Measurements from ENCODE around the gene SEC22A.

- TF ChIP-seq NFIC (IDR thresholded peaks at IDR 0.05): no peak
- no peak for TF ChIP-seq EP300 (IDR thresholded peaks at IDR 0.05; ENCODE audit: borderline replicate concordance)
- TF ChIP-seq CREB1 (IDR thresholded peaks at IDR 0.05; ENCODE audit: low read depth): no peak
- TF ChIP-seq ZBTB7A (IDR thresholded peaks at IDR 0.05; ENCODE audit: low read depth): no peak
- TF ChIP-seq USF1 (IDR thresholded peaks at IDR 0.05): no peak
- TF ChIP-seq TCF12 (IDR thresholded peaks at IDR 0.05; ENCODE audit: low read depth): no peak
- TF ChIP-seq RAD21 (IDR thresholded peaks at IDR 0.05; ENCODE audit: low read depth): no peak
- no peak for TF ChIP-seq CEBPB (IDR thresholded peaks at IDR 0.05)
- no peak for TF ChIP-seq EGR1 (IDR thresholded peaks at IDR 0.05)
- TF ChIP-seq, protein P1, sequence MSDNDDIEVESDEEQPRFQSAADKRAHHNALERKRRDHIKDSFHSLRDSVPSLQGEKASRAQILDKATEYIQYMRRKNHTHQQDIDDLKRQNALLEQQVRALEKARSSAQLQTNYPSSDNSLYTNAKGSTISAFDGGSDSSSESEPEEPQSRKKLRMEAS (IDR thresholded peaks at IDR 0.05): no peak
- no peak for TF ChIP-seq REST (IDR thresholded peaks at IDR 0.05; ENCODE audit: low read depth)
These were observed 88.6 kb downstream of the SEC22A start for GRCh38 chr3:123290107-123290930.
